Endometrium (tissue), 2 donors: ENCODE results near the gene STRA8.

Experiments
- FAIRE-seq: peaks from 2 replicates; lab custom pipeline; 2012; peaks lifted over from hg19 to GRCh38; lab: Jason Lieb, UNC
- donor health status: control.
- donor health status: control.

STRA8 gene

GRCh38 chr7:135270577-135271254, 37.1 kb downstream of the STRA8 start:
- FAIRE-seq = no peak

GRCh38 chr7:135271255-135271615, 37.6 kb downstream of the STRA8 start:
- FAIRE-seq = no peak

- no peak for FAIRE-seq
These were observed 38.7 kb downstream of the STRA8 start for GRCh38 chr7:135272303-135272702.

- no peak for FAIRE-seq
These were observed 39.9 kb downstream of the STRA8 start for GRCh38 chr7:135273581-135273980.

- FAIRE-seq = no peak
These were observed 41.0 kb downstream of the STRA8 start for GRCh38 chr7:135274495-135275268.

- FAIRE-seq = no peak
These were observed 42.4 kb downstream of the STRA8 start for GRCh38 chr7:135275971-135276580.

GRCh38 chr7:135277161-135277560, 43.5 kb downstream of the STRA8 start:
- no peak for FAIRE-seq

GRCh38 chr7:135281363-135281949, 47.8 kb downstream of the STRA8 start:
- peak; percentile 96 for FAIRE-seq

GRCh38 chr7:135282561-135283254, 49.1 kb downstream of the STRA8 start:
- no peak for FAIRE-seq

- FAIRE-seq = no peak
These were observed 50.5 kb downstream of the STRA8 start for GRCh38 chr7:135283959-135284638.

- FAIRE-seq = no peak
These were observed 52.1 kb downstream of the STRA8 start for GRCh38 chr7:135285547-135286233.

- FAIRE-seq = no peak
These were observed 53.2 kb downstream of the STRA8 start for GRCh38 chr7:135286876-135287275.

- FAIRE-seq = no peak
These were observed 57.0 kb downstream of the STRA8 start for GRCh38 chr7:135290594-135290993.

GRCh38 chr7:135291809-135292253, 58.2 kb downstream of the STRA8 start:
- FAIRE-seq = no peak

- FAIRE-seq = no peak
These were observed 65.6 kb downstream of the STRA8 start for GRCh38 chr7:135299235-135299634.

- FAIRE-seq = no peak
These were observed 67.5 kb downstream of the STRA8 start for GRCh38 chr7:135300913-135301765.
